WTC11 (cell line): ENCODE measurements around the gene FHOD3.

Experiments
- CREM ChIP-seq: sonication (generic); formaldehyde crosslinking; IDR thresholded peaks from 2 replicates; pipeline ENCODE4 v1.8.1; 2022; ENCODE audit warnings: mild to moderate bottlenecking, missing genetic modification reagents, moderate library complexity
- ESRRA ChIP-seq: sonication (generic); formaldehyde crosslinking; IDR thresholded peaks from 2 replicates; pipeline ENCODE4 v1.8.1; 2022; ENCODE audit warnings: mild to moderate bottlenecking, missing genetic modification reagents, borderline replicate concordance
- ETV6 ChIP-seq: sonication (generic); formaldehyde crosslinking; IDR thresholded peaks from 2 replicates; pipeline ENCODE4 v1.8.1; 2022; ENCODE audit warnings: mild to moderate bottlenecking, missing genetic modification reagents
- MXD4 ChIP-seq: fragments of 250-450 bp; sonication (Bioruptor Pico); IDR thresholded peaks from 2 replicates; pipeline ENCODE4 v1.8.0; 2021; ENCODE audit warnings: mild to moderate bottlenecking, moderate library complexity, borderline replicate concordance
- TF ChIP-seq, protein P1 (sequence below): fragments of 200-600 bp; IDR thresholded peaks from 2 replicates; pipeline ENCODE4 v1.8.0; 2022; ENCODE audit warnings: antibody characterized with exemption
- TF ChIP-seq, protein P2 (sequence below): sonication (generic); formaldehyde crosslinking; IDR thresholded peaks from 2 replicates; pipeline ENCODE4 v1.8.0; 2022; ENCODE audit warnings: mild to moderate bottlenecking, missing genetic modification reagents
- TF ChIP-seq, protein P3 (sequence below): sonication (generic); formaldehyde crosslinking; IDR thresholded peaks from 2 replicates; pipeline ENCODE4 v1.8.1; 2022; ENCODE audit warnings: missing genetic modification reagents, borderline replicate concordance
- TF ChIP-seq, protein P4 (sequence below): sonication (generic); formaldehyde crosslinking; IDR thresholded peaks from 2 replicates; pipeline ENCODE4 v1.8.1; 2022; ENCODE audit warnings: mild to moderate bottlenecking, moderate library complexity, missing genetic modification reagents
- TF ChIP-seq, protein P5 (sequence below): sonication (generic); formaldehyde crosslinking; IDR thresholded peaks from 2 replicates; pipeline ENCODE4 v1.8.0; 2022; ENCODE audit warnings: mild to moderate bottlenecking, missing genetic modification reagents
- TF ChIP-seq, protein P6 (sequence below): sonication (generic); formaldehyde crosslinking; IDR thresholded peaks from 2 replicates; pipeline ENCODE4 v1.8.1; 2023; ENCODE audit warnings: mild to moderate bottlenecking, missing genetic modification reagents, moderate library complexity

DNA sequence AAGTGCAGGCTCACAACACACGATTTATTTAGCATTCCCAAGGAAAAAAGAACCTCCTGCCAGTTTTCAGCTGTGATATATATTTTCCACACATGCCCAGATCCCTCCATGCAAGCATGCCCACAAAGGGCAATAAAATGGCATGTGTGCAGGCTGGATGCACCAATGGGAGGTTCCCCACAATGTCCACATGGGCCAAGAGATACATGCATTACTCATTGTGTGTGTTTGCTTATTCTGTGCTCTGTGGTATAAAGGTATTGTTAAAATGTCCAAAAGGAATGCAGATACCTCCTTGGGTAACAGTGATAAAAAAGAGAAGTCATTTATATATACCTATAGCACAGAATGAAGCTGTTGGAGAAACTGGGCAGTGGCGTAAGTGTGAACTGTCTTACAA lies 207.4 kb downstream of the FHOD3 start:
- TF ChIP-seq, protein P1, sequence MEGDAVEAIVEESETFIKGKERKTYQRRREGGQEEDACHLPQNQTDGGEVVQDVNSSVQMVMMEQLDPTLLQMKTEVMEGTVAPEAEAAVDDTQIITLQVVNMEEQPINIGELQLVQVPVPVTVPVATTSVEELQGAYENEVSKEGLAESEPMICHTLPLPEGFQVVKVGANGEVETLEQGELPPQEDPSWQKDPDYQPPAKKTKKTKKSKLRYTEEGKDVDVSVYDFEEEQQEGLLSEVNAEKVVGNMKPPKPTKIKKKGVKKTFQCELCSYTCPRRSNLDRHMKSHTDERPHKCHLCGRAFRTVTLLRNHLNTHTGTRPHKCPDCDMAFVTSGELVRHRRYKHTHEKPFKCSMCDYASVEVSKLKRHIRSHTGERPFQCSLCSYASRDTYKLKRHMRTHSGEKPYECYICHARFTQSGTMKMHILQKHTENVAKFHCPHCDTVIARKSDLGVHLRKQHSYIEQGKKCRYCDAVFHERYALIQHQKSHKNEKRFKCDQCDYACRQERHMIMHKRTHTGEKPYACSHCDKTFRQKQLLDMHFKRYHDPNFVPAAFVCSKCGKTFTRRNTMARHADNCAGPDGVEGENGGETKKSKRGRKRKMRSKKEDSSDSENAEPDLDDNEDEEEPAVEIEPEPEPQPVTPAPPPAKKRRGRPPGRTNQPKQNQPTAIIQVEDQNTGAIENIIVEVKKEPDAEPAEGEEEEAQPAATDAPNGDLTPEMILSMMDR, result no peak
- TF ChIP-seq, protein P2, sequence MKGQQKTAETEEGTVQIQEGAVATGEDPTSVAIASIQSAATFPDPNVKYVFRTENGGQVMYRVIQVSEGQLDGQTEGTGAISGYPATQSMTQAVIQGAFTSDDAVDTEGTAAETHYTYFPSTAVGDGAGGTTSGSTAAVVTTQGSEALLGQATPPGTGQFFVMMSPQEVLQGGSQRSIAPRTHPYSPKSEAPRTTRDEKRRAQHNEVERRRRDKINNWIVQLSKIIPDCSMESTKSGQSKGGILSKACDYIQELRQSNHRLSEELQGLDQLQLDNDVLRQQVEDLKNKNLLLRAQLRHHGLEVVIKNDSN (CRISPR knock-in tag), result no peak
- TF ChIP-seq, protein P3, sequence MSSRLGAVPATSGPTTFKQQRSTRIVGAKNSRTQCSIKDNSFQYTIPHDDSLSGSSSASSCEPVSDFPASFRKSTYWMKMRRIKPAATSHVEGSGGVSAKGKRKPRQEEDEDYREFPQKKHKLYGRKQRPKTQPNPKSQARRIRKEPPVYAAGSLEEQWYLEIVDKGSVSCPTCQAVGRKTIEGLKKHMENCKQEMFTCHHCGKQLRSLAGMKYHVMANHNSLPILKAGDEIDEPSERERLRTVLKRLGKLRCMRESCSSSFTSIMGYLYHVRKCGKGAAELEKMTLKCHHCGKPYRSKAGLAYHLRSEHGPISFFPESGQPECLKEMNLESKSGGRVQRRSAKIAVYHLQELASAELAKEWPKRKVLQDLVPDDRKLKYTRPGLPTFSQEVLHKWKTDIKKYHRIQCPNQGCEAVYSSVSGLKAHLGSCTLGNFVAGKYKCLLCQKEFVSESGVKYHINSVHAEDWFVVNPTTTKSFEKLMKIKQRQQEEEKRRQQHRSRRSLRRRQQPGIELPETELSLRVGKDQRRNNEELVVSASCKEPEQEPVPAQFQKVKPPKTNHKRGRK (CRISPR knock-in tag), result no peak
- TF ChIP-seq, protein P4, sequence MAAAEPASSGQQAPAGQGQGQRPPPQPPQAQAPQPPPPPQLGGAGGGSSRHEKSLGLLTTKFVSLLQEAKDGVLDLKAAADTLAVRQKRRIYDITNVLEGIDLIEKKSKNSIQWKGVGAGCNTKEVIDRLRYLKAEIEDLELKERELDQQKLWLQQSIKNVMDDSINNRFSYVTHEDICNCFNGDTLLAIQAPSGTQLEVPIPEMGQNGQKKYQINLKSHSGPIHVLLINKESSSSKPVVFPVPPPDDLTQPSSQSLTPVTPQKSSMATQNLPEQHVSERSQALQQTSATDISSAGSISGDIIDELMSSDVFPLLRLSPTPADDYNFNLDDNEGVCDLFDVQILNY (CRISPR knock-in tag), result no peak
- TF ChIP-seq CREM (CRISPR knock-in tag) (no peak), MXD4 (CRISPR knock-in tag) (no peak), ESRRA (no peak), ETV6 (no peak)
- TF ChIP-seq, protein P5, sequence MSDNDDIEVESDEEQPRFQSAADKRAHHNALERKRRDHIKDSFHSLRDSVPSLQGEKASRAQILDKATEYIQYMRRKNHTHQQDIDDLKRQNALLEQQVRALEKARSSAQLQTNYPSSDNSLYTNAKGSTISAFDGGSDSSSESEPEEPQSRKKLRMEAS, result no peak
- TF ChIP-seq, protein P6, sequence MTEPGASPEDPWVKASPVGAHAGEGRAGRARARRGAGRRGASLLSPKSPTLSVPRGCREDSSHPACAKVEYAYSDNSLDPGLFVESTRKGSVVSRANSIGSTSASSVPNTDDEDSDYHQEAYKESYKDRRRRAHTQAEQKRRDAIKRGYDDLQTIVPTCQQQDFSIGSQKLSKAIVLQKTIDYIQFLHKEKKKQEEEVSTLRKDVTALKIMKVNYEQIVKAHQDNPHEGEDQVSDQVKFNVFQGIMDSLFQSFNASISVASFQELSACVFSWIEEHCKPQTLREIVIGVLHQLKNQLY, result no peak
